ENCODE results near the gene EBI3.
"Not testable (repeated sequence)": the region's sequence is repeated elsewhere in the genome, so short reads cannot be mapped to it uniquely, and the experiment has no call there.

Gene EBI3

DNA sequence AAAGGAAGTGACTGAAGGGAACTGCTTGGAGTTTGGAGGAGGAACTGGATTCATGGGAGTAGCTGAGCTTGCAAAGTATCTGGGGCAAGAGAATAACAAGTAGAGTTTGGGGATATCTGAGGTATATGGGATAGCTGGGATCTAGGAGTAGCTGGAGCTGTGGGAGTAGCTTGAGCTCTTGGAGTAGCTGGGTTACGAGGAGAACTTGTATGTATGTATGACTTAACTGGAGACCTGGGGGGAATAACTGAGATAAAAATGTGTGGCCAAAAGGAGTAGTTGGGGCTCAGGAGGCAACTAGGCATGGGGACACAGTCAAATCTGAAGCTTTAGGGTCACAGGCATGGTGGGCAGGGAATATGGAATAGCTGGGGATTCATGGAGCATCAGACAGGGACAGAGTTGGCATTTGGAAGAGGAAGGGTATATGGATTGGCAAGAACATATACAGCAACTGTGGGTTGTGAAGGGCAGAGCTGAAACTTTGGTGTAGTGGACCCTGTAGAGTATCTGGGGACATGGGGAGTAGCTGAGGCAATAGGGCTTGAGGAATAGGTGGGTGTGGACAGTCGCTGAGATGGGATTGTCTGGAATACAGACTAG, 28.3 kb upstream of the EBI3 start:
- no peak for DNase-seq

DNA sequence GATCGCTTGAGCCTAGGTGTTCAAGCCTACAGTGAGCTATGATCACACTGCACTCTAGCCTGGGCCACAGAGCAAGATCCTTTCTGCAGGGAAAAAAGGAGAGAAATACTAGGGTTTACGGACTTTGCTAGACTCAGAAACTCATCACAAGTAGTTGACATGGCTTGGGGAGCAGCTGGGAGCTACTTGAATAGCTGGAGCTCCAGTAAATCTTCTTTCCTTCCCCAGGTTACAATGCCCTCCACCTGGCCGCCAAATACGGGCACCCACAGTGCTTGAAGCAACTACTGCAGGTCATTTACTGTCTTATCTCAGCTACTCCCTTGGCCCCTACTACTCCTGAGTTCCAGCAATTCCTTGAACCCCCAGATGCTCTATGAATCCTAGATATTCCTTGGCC, 27.5 kb upstream of the EBI3 start:
- no peak for DNase-seq

DNA sequence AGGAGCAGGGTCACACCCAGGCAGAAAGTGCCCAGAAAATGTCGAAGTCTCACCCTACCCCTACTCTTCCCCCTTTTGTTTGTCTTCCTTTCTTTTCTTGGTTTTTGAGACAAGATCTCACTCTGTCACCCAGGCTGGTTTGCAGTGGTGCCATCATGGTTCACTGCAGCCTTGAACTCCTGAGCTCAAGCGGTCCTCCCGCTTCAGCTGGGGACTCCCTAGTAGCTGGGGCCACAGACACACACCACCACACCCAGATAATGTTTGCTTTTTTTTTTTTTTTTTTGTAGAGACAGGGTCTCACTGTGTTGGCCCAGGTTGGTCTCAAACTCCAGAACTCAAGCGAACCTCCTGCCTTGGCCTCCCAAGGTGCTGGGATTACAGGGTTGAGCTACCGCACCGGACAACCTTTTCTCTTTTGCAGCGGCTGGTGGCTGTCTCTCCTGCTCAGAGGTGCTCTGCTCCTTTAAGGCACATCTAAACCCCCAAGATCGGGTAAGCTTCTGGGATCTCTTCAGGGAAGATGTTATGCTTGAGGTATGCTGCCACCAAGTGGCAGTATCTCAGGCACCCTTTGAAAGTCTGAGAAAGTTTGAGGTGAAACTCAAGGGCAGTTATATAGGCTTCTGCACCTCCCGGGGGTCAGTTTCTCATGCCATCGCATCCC, 22.4 kb upstream of the EBI3 start:
- no peak for DNase-seq

DNA sequence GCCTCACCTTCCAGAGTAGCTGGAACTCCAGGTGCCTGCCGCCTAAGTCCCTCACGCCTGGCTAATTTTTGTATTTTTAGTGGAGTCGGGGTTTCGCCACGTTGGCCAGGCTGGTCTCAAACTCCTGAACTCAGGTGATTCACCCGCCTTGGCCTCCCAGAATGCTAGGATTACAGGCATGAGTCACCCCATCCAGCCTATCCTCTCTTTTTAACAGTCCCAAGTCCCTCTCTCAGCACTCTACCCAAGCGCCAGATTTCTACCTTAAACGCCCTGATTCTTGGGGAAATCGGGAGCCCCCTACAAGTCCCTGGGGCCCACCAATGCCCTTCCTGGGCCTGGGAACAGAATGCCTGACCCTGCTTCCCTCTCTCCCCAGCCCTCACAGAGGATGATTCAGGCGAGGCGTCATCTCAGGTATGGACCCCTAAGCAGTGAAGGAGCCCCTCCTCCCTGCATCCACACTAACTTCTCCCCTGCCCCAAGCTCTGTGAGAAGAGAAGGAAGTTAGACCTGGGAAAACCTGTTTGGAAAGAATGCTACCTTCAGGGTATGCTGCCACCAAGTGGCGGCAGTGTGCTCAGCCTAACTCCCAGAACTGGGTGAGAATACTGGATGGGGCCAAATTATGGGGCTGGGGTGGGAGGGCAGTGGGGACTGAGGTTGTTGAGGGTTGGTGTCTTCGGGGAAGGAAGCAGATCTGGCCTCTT, 20.8 kb upstream of the EBI3 start:
- DNase-seq: no peak

DNA sequence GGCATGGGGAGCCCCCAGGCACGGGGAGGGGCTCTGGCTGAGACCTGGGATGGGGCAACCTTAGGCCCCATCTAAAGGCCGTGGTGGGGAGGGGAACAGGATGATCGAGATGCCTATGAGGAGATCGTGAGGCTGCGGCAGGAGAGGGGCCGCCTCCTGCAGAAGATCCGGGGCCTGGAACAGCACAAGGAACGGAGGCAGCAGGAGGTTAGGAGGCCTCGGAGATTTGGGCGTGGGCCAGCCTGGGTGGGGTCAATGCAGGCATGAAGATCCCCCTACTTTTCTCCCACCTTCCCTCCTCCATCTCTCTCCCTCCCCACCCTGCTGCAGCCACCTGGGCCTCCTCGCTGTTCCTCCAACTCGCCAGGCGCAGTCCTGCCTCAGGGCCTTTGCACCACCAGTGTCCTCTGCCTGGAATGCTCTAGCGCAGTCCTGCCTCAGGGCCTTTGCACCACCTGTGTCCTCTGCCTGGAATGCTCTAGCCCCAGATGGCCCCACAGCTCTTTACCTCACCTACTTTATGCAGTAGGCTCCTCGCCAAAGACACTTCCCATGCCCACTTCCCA, 19.1 kb upstream of the EBI3 start:
- DNase-seq: no peak

DNA sequence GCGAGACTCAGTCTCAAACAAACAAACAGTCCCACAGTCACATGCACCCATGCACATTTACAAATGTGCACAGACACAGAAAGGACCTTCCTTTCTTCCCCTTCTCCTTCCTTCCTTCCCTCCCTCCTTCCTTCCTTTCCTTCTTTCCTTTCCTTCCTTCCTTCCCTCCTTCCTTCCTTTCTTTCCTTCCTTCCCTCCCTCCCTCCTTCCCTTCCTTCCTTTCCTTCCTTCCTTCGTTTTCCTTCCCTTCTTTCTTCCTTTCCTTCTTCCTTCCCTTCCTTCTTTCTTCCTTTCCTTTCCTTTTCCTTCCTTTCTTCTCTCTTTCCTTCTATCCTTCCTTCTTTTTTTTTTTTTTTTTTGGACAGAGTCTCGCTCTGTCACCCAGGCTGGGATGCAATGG, 16.2 kb upstream of the EBI3 start:
- DNase-seq: no peak

DNA sequence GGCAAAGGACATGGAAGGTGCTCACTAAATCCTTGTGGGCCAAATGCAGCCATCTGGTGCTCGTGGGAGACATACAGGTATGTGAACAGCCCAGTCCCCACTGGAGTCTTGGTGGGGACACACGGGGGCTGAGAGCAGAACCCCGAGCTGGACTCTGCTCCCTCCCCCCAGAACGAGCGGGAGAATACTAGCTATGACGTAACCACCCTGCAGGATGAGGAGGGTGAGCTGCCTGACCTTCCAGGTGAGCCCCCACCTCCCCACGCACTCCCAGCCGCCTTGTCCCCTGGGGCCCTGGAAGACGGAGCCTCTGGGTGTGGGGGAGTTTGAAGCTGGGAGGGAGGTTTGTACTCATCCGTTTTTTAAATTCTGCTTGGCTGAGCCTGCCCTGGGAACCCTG, 13.5 kb upstream of the EBI3 start:
- DNase-seq: no peak

DNA sequence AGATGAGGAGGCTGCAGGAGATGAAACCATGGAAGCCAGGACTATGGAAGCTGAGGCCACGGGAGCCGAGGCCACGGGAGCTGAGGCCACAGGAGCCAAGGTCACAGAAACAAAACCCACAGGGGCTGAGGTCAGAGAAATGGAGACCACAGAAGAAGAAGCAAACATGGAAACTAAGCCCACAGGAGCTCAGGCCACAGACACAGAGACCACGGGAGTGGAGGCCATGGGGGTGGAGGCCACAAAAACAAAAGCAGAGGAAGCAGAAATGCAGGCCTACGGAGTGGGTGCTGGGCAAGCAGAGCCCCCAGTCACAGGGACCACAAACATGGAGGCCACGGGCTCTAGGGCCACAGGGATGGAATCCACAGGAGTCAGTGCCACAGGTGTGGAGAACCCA, 12.5 kb upstream of the EBI3 start:
- DNase-seq: no peak

DNA sequence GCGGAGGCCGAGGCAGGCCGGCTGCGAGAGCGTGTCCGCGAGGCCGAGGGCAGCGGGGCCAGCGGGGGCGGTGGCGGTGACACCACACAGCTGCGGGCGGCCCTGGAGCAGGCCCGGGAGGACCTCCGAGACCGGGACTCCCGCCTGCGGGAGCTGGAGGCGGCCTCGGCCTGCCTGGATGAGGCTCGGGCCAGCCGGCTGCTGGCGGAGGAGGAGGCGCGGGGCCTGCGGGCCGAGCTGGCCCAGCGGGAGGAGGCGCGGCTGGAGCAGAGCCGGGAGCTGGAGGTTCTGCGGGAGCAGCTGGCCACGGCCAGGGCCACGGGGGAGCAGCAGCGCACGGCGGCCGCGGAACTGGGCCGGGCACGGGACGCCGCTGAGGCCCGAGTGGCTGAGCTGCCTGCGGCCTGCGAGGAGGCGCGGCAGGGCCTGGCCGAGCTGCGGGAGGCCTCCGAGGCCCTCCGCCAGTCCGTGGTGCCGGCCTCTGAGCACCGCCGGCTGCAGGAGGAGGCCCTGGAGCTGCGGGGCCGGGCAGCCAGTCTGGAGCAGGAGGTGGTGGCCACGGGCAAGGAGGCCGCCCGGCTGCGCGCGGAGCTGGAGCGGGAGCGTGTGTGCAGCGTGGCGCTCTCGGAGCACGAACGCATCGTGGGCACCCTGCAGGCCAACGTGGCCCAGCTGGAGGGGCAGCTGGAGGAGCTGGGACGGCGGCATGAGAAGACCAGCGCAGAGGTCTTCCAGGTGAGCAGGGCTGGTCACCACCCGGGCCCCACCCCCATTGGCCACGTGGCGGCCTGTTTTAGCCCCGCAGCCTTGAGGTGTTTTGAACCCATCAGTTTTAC, 11.7 kb upstream of the EBI3 start:
- no peak for DNase-seq

DNA sequence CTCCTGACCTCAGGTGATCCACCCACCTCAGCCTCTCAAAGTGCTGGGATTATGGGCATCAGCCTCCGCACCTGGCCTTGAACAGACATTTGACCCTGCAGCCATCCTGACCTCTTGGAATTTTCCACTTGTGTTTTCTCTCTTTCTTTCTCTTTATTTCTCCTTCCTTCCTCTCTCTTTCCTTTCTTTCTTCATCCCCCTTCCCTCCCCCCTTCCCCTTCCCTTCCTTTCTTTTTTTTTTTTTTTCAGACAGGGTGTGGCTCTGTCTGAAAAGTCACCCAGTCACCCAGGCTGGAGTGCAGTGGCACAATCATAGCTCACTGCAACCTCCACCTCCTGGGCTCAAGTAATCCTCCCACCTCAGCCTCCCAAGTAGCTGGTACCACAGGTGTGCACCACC, 10.8 kb upstream of the EBI3 start:
- not testable (repeated sequence) for DNase-seq

DNA sequence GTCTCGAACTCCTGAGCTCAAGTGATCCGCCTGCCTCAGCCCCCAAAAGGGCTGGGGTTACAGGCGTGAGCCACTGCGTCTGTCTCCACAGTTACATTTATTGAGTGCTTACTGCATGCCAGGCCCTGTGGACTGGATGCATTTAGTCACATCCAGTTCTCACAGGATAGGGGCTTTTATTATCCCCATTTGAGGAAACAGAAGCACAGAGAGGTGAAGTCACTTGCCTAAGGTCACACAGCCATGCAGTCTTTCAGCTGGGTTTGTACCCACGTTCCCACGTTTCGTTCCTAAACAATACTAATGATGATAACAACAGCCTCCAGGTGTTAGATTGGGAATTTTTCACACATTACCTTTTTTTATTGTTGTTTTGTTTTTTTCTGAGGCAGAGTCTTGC, 9.1 kb upstream of the EBI3 start:
- no peak for DNase-seq

DNA sequence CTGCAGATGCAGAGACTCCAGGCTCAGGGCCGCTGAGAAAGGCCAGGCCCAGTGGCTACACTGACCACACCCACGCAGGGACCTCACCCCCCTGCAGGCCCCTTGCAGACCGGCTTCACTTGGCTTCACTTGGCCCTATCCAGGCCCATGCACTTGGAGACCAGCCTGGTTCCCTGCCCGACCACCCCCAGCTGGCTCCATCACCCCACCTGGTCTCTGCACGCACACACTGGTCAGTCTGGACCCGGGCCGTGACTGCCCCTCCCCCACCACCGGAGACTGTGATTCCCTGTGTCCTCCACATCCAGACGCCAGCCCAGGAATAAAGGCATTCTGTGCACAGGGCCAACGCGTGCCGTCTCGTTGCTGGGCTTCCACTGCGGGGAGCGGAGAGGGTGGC, 4.9 kb upstream of the EBI3 start:
- no peak for DNase-seq

DNA sequence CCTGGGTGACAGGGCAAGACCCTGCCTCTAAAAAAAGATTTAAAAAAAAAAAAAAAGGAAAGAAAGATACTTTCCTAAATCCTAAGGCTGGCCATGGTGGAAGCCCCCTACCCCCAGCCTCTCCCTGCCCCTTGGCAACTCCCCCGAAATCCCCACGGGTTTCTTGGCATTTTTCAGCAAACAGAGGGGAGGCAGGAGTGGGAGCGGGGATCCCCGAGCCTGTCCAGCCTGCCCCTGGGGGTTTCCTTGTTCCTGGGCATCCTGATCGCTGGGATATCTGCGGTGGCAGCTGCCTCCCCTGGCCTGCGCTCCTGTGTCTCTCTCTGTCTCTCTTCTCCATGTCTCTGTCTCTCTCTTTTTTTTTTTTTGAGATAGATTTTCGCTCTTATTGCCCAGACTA, 3.4 kb upstream of the EBI3 start:
- DNase-seq: no peak

DNA sequence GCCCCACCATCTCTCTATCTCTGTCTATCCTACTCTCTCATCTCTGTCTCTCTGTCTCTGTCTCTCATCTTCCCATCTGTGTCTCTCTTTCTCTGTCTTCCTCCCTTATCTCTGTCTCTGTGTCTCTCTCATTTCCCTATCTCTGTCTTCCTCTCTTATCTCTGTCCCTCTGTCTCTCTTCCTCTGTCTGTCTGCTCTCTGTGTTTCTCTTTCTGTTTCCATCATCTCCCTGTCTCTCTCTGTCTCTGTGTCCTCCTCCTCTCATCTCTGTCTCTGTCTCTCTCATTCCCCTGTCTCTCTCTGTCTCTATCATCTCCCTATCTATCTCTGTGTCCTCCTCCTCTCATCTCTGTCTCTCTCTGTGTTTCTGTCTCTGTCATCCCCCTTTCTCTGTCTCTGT, 1.6 kb upstream of the EBI3 start:
- no peak for DNase-seq

DNA sequence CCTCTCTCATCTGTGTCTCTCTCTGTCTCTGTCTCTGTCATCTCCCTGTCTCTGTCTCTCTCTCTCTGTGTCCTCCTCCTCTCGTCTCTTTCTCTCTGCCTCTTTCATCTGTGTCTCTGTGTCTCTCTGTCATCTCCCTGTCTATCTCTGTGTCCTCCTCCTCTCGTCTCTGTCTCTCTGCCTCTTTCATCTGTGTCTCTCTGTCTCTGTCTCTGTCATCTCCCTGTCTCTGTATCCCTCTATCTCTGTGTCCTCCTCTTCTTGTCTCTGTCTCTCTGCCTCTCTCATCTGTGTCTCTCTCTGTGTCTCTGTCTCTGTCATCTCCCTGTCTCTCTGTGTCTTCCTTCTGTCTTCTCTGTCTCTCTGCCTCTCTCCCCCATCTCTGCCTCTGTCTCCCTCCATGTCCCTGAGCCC, 551 bp upstream of the EBI3 start:
- DNase-seq: no peak

DNA sequence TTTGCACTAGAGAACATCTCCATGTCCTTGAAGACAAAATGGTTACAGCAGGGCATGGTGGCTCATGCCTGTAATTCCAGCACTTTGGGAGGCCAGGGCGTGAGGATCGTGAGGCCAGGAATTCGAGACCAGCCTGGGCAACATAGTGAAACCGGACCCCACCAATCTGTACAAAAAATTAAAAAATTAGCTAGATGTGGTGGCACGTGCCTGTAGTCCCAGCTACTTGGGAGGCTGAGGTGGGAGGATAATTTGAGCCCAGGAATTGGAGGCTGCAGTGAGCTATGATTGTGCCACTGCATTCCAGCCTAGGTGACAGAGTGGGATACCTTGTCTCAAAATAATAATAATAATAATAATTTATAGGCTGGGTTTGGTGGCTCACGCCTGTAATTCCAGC, 914 bp downstream of the EBI3 start:
- not testable (repeated sequence) for DNase-seq

DNA sequence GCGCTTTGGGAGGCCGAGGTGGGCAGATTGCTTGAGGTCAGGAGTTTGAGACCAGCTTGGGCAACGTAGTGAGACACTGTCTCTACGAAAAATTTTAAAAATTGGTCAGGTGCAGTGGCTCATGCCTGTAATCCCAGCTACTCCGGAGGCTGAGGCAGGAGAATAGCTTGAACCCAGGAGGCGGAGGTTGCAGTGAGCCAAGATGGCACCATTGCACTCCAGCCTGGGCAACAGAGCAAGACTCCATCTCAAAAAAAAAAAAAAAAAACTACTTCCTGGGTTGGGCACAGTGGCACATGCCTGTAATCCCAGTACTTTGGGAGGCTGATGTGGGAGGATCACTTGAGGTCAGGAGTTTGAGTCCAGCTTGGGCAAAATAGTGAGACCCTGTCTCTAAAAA, 2.2 kb downstream of the EBI3 start:
- DNase-seq: not testable (repeated sequence)

DNA sequence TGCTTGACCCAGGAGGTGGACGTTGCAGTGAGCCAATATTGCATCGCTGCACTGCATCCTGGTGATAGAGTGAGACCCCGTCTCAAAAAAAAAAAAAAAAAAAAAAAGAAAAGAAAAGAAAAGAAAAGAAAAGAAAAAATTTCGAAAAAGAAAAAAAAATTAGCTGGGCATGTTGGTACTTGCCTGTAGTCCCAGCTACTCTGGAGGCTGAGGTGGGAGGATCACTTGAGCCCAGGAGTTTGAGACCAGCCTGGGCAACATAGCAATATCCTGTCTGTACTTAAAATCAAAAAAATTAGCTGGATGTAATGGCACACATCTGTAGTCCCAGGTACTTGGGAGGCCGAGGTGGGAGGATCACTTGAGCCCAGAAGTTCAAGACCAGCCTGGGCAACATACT, 2.8 kb downstream of the EBI3 start:
- not testable (repeated sequence) for DNase-seq

DNA sequence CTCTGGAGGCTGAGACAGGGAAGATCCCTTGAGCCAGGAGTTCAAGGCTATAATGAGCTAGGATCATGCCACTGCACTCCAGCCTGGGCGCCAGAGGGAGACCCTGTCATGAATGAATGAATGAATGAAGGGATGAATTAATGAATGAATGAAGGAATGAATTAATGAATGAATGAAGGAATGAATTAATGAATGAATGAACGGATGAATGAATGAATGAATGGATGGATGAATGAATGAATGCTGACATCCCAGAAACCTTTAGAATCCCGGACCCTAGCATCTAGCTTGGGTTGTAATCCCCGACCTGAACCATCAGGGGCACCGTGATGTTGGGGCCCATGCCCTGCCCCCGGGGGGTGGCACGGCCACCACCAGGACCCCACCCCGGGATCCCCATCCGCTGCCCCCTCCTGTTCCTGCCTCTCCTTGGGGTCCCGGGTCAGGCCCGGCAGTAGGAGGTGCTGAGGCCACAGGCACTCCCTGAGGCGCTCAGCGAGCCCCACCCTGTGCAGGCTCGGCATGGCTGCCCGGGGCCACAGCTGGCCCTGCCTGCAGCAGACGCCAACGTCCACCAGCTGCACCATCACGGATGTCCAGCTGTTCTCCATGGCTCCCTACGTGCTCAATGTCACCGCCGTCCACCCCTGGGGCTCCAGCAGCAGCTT, 3.4 kb downstream of the EBI3 start:
- DNase-seq: no peak

DNA sequence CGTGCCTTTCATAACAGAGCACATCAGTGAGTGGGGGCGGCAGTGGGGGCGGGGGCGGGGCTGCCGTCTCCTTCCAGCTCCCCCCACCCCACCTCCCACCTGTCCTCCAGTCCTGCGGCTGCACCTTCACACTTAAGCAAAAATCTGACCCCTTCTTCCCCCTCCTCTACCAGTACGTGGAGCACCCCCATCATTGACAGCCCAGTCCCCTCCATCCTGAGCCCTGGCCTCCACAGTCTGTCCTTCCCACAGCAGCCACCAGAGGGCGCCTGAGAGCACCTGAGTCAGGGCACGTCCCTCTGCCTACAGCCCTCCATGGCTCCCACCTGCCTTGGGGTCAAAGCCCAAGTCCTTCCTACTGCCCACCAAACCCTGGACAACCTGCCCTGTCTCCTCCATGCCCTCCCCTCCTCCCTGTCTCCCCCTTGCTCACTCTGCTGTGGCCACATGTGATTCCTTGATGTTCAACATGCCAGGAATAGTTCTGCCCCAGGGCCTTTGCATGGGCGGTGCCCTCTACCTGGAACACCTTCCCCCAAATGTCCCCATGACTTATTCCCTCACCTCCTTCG, 4.0 kb downstream of the EBI3 start:
- peak; percentile 43 to 69 for DNase-seq

DNA sequence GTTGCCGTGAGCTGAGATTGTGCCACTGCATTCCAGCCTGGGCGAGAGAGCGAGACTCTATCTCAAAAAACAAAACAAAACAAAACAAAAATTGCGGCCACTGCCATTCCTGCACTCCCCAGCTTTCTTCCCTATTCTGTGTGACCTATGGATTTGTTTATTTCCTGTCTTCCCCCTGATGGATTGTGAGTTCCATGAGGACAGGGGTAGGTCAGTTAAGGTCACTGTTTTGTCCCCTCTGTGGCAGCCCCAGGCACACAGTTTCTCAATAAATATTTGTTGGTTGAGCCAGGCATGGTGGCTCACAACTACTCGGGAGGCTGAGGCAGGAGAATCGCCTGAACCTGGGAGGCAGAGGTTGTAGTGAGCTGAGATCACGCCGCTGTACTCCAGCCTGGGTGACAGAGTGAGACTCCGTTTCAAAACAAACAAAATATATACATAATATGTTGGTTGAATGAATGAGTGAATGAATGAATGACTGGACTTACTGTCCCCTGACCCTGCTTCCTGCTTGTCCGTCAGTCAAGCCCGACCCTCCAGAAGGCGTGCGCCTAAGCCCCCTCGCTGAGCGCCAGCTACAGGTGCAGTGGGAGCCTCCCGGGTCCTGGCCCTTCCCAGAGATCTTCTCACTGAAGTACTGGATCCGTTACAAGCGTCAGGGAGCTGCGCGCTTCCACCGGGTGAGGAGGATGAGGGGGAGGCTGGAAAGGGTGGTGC, 5.0 kb downstream of the EBI3 start:
- DNase-seq: no peak

DNA sequence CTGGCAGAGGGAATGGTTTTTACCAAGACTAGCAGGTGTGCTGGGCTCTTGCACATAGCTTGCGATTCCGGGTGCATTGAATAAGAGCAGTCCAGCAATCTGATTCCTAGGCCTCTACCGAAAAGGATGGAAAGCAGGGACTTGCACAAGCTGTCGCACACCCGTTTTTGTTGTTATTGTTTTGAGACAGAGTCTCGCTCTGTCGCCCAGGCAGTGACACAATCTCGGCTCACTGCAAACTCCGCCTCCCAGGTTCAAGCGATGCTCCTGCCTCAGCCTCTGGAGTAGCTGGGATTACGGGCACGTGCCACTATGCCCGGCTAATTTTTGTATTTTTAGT, 5.5 kb downstream of the EBI3 start:
- DNase-seq: no peak
